ENCODE results near the gene MAJIN.

GRCh38 chr11:64996710-64997380, 24.9 kb upstream of the MAJIN start, which contains the start of gene BATF2:
- TF ChIP-seq ESRRA (IDR thresholded peaks at IDR 0.05; ENCODE audit: low read length): no peak
- TF ChIP-seq EP300 (IDR thresholded peaks at IDR 0.05; ENCODE audit: borderline replicate concordance in 1 of 2, control insufficient read depth in 1 of 2, low read depth in 2 of 2, low read length in 2 of 2): no peak
